ENCODE measurements around the gene IGFLR1.
A peak's percentile ranks its signal among the peaks of the same experiment; 100 is the strongest.

The IGFLR1 gene

GRCh38 chr19:35759697-35760096, 17.4 kb upstream of the IGFLR1 start:
- Histone ChIP-seq H3K36me3 (ENCODE audit: insufficient read depth, low read length) (peaks cover 12% of the 10 kb centered on the region), H3K4me1 (ENCODE audit: insufficient read depth, low read length) (peaks cover 21% of the 10 kb centered on the region), H3K9me3 (ENCODE audit: low read length) (no peaks in the 10 kb centered on the region), H3K9ac (ENCODE audit: low read length) (no peak overlapping the region), H3K4me3 (ENCODE audit: low read depth in 1 of 2, low read length in 2 of 2) (no peak overlapping the region), H3K27ac (ENCODE audit: low read depth, low read length) (no peak overlapping the region), H3K27me3 (ENCODE audit: control insufficient read depth in 1 of 2, insufficient read depth in 2 of 2, low read length in 2 of 2) (no peaks in the 10 kb centered on the region)

GRCh38 chr19:35757749-35758608, 15.7 kb upstream of the IGFLR1 start, which contains the start of gene PROSER3:
TSS of gene PROSER3 (plus strand) at chr19:35758176. CDS start at chr19:35758216, 40 bp downstream.
- H3K36me3 ChIP-seq (ENCODE audit: insufficient read depth, low read length), result peaks cover 27% of the 10 kb centered on the region
- H3K27ac ChIP-seq (ENCODE audit: low read depth, low read length), result peak within 1 kb of the TSS; percentile 98
- H3K4me3 ChIP-seq (ENCODE audit: low read depth in 1 of 2, low read length in 2 of 2), result peak within 1 kb of the TSS; percentile 79 to 97
- peaks cover 34% of the 10 kb centered on the region for H3K4me1 ChIP-seq (ENCODE audit: insufficient read depth, low read length)
- H3K9ac ChIP-seq (ENCODE audit: low read length), result peak within 1 kb of the TSS; percentile 95
- no peaks in the 10 kb centered on the region for H3K9me3 ChIP-seq (ENCODE audit: low read length)
- H3K27me3 ChIP-seq (ENCODE audit: control insufficient read depth in 1 of 2, insufficient read depth in 2 of 2, low read length in 2 of 2), result no peaks in the 10 kb centered on the region

DNA sequence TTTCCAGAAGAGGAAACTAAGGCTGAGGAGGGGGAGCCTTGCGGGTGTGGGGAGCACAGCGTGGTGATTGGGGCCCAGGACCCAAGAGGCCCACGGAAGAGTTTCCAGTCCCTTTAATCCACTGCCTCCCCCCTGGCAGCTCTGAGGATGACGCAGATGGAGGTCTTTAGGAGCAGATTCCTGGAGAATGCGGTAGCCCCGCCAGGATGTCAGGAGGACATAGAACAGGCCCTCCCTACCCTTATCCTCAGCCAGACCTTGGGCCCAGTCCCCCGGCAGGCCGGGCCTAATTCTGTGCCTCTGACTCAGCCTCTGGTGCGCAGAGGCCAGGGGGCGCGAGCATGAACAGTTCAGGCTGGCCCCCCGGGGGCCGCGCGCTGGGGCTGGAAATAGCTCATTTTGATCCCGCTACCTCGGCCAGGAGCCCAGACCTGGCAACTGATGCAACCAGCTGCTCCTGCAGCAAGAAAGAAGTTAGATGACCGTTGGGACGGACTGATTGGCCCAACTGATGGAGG, 15.0 kb upstream of the IGFLR1 start:
- peaks cover 34% of the 10 kb centered on the region for H3K4me1 ChIP-seq (ENCODE audit: insufficient read depth, low read length)
- peaks cover 34% of the 10 kb centered on the region for H3K36me3 ChIP-seq (ENCODE audit: insufficient read depth, low read length)
- H3K9me3 ChIP-seq (ENCODE audit: low read length), result no peaks in the 10 kb centered on the region

GRCh38 chr19:35756377-35757230, 14.4 kb upstream of the IGFLR1 start, which contains the start of gene HSPB6:
TSS of gene HSPB6 (minus strand) at chr19:35757029. CDS start at chr19:35757008, 21 bp downstream.
- Histone ChIP-seq H3K9ac (ENCODE audit: low read length) (peak within 1 kb of the TSS; percentile 95), H3K27me3 (ENCODE audit: control insufficient read depth in 1 of 2, insufficient read depth in 2 of 2, low read length in 2 of 2) (no peaks in the 10 kb centered on the region), H3K4me1 (ENCODE audit: insufficient read depth, low read length) (peaks cover 34% of the 10 kb centered on the region), H3K36me3 (ENCODE audit: insufficient read depth, low read length) (peaks cover 27% of the 10 kb centered on the region), H3K9me3 (ENCODE audit: low read length) (no peaks in the 10 kb centered on the region), H3K4me3 (ENCODE audit: low read depth in 1 of 2, low read length in 2 of 2) (peak within 1 kb of the TSS; percentile 59 to 97), H3K27ac (ENCODE audit: low read depth, low read length) (peak within 1 kb of the TSS; percentile 98)

More for the DNA sequence above, 15.0 kb upstream of the IGFLR1 start:
- peak overlapping the region; percentile 10 to 97 for H3K4me3 ChIP-seq (ENCODE audit: low read depth in 1 of 2, low read length in 2 of 2)
- no peaks in the 10 kb centered on the region for H3K27me3 ChIP-seq (ENCODE audit: control insufficient read depth in 1 of 2, insufficient read depth in 2 of 2, low read length in 2 of 2)
- H3K9ac ChIP-seq (ENCODE audit: low read length), result peak overlapping the region; percentile 95
- H3K27ac ChIP-seq (ENCODE audit: low read depth, low read length), result peak overlapping the region; percentile 98

GRCh38 chr19:35755550-35756376, 13.5 kb upstream of the IGFLR1 start:
- H3K9ac ChIP-seq (ENCODE audit: low read length), result peak overlapping the region; percentile 95
- H3K27ac ChIP-seq (ENCODE audit: low read depth, low read length), result peak overlapping the region; percentile 98
- H3K9me3 ChIP-seq (ENCODE audit: low read length), result no peaks in the 10 kb centered on the region
- peaks cover 34% of the 10 kb centered on the region for H3K4me1 ChIP-seq (ENCODE audit: insufficient read depth, low read length)
- peak overlapping the region; percentile 59 to 97 for H3K4me3 ChIP-seq (ENCODE audit: low read depth in 1 of 2, low read length in 2 of 2)
- H3K27me3 ChIP-seq (ENCODE audit: control insufficient read depth in 1 of 2, insufficient read depth in 2 of 2, low read length in 2 of 2), result no peaks in the 10 kb centered on the region
- peaks cover 23% of the 10 kb centered on the region for H3K36me3 ChIP-seq (ENCODE audit: insufficient read depth, low read length)

- Histone ChIP-seq H3K4me3 (ENCODE audit: low read depth in 1 of 2, low read length in 2 of 2) (peak overlapping the region; percentile 54 to 59), H3K4me1 (ENCODE audit: insufficient read depth, low read length) (peaks cover 35% of the 10 kb centered on the region), H3K9ac (ENCODE audit: low read length) (peak overlapping the region; percentile 82), H3K27ac (ENCODE audit: low read depth, low read length) (peak overlapping the region; percentile 98), H3K9me3 (ENCODE audit: low read length) (no peaks in the 10 kb centered on the region), H3K27me3 (ENCODE audit: control insufficient read depth in 1 of 2, insufficient read depth in 2 of 2, low read length in 2 of 2) (no peaks in the 10 kb centered on the region), H3K36me3 (ENCODE audit: insufficient read depth, low read length) (peaks cover 22% of the 10 kb centered on the region)
These were observed 12.9 kb upstream of the IGFLR1 start for GRCh38 chr19:35755131-35755549.

- Histone ChIP-seq H3K27ac (ENCODE audit: low read depth, low read length) (peak overlapping the region; percentile 98), H3K4me1 (ENCODE audit: insufficient read depth, low read length) (peaks cover 37% of the 10 kb centered on the region), H3K4me3 (ENCODE audit: low read depth in 1 of 2, low read length in 2 of 2) (peak overlapping the region in 1 of 2 donors; percentile 54), H3K27me3 (ENCODE audit: control insufficient read depth in 1 of 2, insufficient read depth in 2 of 2, low read length in 2 of 2) (no peaks in the 10 kb centered on the region), H3K9me3 (ENCODE audit: low read length) (no peaks in the 10 kb centered on the region), H3K9ac (ENCODE audit: low read length) (peak overlapping the region; percentile 82), H3K36me3 (ENCODE audit: insufficient read depth, low read length) (peaks cover 22% of the 10 kb centered on the region)
These were observed 12.3 kb upstream of the IGFLR1 start for GRCh38 chr19:35754370-35755130.

DNA sequence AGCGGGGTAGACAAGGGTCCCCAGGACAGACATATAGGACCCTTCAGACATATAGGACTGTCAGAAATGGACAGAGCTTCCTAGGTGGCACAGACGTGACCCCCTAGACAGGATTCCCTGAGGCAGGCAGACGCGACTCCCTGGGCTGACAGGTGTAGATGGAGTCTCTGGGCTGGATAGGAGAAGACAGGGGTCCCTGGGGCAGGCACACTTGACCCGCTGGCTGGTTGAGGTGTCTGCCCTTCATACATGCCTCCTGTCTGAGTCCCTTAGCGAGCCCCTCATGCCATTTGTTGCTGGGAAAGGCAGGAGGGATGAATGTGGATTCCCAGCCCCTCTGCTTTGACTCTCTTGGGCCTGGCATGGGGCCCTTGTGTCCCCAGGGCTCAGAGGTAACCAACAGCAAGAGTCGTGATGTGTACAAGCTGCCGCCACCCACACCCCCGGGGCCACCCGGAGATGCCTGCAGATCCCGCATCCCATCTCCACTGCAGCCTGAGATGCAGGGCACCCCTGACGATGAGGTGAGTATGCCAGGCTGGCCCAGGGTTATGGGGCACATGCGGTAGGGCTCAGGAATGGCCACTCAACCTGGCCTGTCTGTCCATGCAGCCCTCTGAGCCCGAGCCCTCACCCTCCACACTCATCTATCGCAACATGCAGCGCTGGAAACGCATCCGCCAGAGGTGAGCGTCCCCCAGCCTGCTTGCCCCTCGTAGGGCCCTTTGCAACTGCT, 11.6 kb upstream of the IGFLR1 start:
- no peaks in the 10 kb centered on the region for H3K27me3 ChIP-seq (ENCODE audit: control insufficient read depth in 1 of 2, insufficient read depth in 2 of 2, low read length in 2 of 2)
- H3K9ac ChIP-seq (ENCODE audit: low read length), result no peak overlapping the region
- no peak overlapping the region for H3K4me3 ChIP-seq (ENCODE audit: low read depth in 1 of 2, low read length in 2 of 2)
- peak overlapping the region; percentile 98 for H3K27ac ChIP-seq (ENCODE audit: low read depth, low read length)
- H3K36me3 ChIP-seq (ENCODE audit: insufficient read depth, low read length), result peaks cover 22% of the 10 kb centered on the region
- H3K4me1 ChIP-seq (ENCODE audit: insufficient read depth, low read length), result peaks cover 33% of the 10 kb centered on the region
- no peaks in the 10 kb centered on the region for H3K9me3 ChIP-seq (ENCODE audit: low read length)

GRCh38 chr19:35752746-35753350, 10.6 kb upstream of the IGFLR1 start:
- Histone ChIP-seq H3K9ac (ENCODE audit: low read length) (no peak overlapping the region), H3K4me3 (ENCODE audit: low read depth in 1 of 2, low read length in 2 of 2) (no peak overlapping the region), H3K4me1 (ENCODE audit: insufficient read depth, low read length) (peaks cover 32% of the 10 kb centered on the region), H3K9me3 (ENCODE audit: low read length) (no peaks in the 10 kb centered on the region), H3K27me3 (ENCODE audit: control insufficient read depth in 1 of 2, insufficient read depth in 2 of 2, low read length in 2 of 2) (no peaks in the 10 kb centered on the region), H3K36me3 (ENCODE audit: insufficient read depth, low read length) (peaks cover 22% of the 10 kb centered on the region), H3K27ac (ENCODE audit: low read depth, low read length) (peak overlapping the region; percentile 60)
